Thoracic aorta (tissue), 2 donors: ENCODE measurements around the gene FANCE. TPM values are rescaled to one million over a fixed set of nuclear protein-coding genes. Genes with fewer than 3 reads are reported as not detected.

ENCODE experiments used
- ATAC-seq: fragments of 150-250 bp; one replicate; pipeline ENCODE4 v1.8.0; 2017; ENCODE audit warnings: low read depth; ENCODE audit not compliant: insufficient number of reproducible peaks, low FRiP score
- DNase-seq: peaks from one replicate; pipeline ENCODE4 v3.0.0-alpha.2; 2020; ENCODE audit warnings: low spot score
- H3K27ac ChIP-seq, 2 donors: fragments of 200-600 bp; sonication (generic); 1 replicate in 1 of 2; 2 replicates in 1 of 2; pipeline ENCODE4 v1.5.1; 2016; ENCODE audit warnings: mild to moderate bottlenecking in 2 of 2, moderate library complexity in 2 of 2
- H3K27me3 ChIP-seq: fragments of 200-600 bp; sonication (generic); replicated peaks from 2 replicates; pipeline ENCODE4 v1.6.0; 2016; ENCODE audit warnings: mild to moderate bottlenecking; ENCODE audit not compliant: insufficient read depth
- H3K36me3 ChIP-seq: fragments of 200-600 bp; sonication (generic); one replicate; pipeline ENCODE4 v1.5.1; 2016
- H3K4me1 ChIP-seq, 2 donors: fragments of 200-600 bp; sonication (generic); 1 replicate in 1 of 2; 2 replicates in 1 of 2; pipeline versions ENCODE4 v1.5.1 to v1.6.0; 2016; ENCODE audit warnings: low read depth in 2 of 2, mild to moderate bottlenecking in 1 of 2; ENCODE audit not compliant: control insufficient read depth in 1 of 2
- H3K4me3 ChIP-seq: fragments of 200-600 bp; sonication (generic); 2 replicates; pipeline ENCODE4 v1.5.1; 2016; ENCODE audit warnings: mild to moderate bottlenecking
- H3K9me3 ChIP-seq: fragments of 200-600 bp; sonication (generic); 2 replicates; pipeline ENCODE4 v1.5.1; 2016
- total RNA-seq, 2 donors: library from RNA; depleted of rRNA; stranded (reverse); fragments of >200 nt; gene quantifications; one replicate each; pipeline versions ENCODE4 v1.1.0 to v1.2.3, GENCODE V29; 2016
- TF ChIP-seq, protein P1 (sequence below): fragments of 200-600 bp; sonication (generic); IDR thresholded peaks from one replicate; pipeline ENCODE4 v1.5.1; 2019; ENCODE audit warnings: antibody characterized with exemption

The FANCE gene
- total RNA-seq, 2 donors from 2014 or later: 3.1 to 6.2 TPM

DNA sequence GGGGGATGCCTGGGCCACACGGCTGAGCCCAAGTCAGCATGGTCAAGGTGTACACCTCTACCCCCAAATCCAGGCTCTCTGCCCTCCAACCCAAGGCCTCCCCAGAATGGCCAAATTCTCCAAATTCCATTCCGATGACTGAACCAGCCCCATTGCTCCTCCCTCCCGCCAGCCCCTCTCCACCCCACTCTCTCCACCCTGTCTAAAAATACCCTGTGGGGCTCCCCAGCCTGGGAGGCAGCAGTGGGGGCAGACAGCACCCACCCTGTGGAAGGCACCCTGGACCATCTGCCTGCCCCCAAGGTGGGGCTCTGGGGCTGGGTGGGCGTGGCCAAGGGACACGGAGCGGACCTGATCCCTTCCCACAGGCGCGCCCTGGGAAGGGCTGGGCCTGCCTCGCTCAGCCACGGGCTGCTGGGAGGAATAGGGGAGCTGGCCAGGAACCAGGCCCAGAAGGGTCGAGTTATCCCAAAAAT lies 33.3 kb downstream of the FANCE start:
- Histone ChIP-seq H3K9me3 (no peaks in the 10 kb centered on the region), H3K4me3 (peak overlapping the region; percentile 33), H3K4me1 (peaks cover 46 to 59% of the 10 kb centered on the region in 2 donors), H3K27me3 (no peaks in the 10 kb centered on the region), H3K36me3 (peaks cover 19% of the 10 kb centered on the region), H3K27ac (peak overlapping the region; percentile 96 to 99)
- TF ChIP-seq, protein P1, sequence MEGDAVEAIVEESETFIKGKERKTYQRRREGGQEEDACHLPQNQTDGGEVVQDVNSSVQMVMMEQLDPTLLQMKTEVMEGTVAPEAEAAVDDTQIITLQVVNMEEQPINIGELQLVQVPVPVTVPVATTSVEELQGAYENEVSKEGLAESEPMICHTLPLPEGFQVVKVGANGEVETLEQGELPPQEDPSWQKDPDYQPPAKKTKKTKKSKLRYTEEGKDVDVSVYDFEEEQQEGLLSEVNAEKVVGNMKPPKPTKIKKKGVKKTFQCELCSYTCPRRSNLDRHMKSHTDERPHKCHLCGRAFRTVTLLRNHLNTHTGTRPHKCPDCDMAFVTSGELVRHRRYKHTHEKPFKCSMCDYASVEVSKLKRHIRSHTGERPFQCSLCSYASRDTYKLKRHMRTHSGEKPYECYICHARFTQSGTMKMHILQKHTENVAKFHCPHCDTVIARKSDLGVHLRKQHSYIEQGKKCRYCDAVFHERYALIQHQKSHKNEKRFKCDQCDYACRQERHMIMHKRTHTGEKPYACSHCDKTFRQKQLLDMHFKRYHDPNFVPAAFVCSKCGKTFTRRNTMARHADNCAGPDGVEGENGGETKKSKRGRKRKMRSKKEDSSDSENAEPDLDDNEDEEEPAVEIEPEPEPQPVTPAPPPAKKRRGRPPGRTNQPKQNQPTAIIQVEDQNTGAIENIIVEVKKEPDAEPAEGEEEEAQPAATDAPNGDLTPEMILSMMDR: no peak
- ATAC-seq: no peak
- DNase-seq: no peak

DNA sequence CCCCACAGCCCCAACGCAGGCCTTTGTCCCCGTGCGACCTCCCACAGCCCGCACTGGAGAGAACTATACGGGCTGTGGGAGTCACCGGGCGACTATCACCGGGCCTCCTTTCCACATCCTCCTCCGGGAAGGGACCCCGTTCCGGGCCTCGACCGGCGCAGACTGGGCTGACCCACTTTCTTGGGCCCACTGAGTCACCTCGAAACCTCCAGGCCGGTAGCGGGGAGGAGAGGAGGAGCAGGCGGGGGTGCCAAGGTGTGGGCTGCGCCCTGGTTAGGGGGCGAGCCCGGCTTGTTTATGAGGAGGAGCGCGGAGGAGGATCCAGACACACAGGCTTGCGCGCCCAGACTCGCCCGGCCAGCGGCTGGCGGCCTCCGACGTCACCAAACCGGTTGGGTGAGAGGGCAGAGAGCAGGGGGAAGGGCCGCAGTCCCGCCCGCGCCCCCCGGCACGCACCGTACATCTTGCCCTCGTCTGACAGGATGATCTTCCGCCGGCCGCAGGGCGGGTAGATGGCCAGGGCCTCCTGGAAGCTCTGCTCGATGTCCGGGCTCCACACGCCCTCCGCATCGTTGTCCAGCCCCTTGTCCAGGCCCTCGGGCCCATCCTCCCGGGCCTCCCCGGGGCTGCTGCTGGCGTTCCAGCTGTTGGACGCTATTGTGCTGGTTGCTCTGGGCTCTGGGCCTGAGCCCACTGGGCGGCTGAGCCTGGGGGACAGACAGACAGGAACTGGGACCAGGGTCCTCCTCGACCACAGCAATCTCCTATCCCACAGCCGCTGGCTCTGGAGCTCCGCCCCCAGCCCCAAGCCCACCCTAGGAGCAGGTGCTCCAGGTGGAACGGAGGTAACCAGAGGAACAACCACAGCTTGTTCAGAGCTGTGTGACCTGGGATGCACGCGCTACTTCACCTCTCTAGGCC lies 34.1 kb downstream of the FANCE start:
- Histone ChIP-seq H3K9me3 (no peaks in the 10 kb centered on the region), H3K27ac (peak overlapping the region; percentile 96 to 99), H3K27me3 (no peaks in the 10 kb centered on the region), H3K4me1 (peaks cover 54 to 68% of the 10 kb centered on the region in 2 donors), H3K36me3 (peaks cover 19% of the 10 kb centered on the region), H3K4me3 (peak overlapping the region; percentile 33)
- DNase-seq (no peak), ATAC-seq (no peak)
- TF ChIP-seq, protein P1: no peak

DNA sequence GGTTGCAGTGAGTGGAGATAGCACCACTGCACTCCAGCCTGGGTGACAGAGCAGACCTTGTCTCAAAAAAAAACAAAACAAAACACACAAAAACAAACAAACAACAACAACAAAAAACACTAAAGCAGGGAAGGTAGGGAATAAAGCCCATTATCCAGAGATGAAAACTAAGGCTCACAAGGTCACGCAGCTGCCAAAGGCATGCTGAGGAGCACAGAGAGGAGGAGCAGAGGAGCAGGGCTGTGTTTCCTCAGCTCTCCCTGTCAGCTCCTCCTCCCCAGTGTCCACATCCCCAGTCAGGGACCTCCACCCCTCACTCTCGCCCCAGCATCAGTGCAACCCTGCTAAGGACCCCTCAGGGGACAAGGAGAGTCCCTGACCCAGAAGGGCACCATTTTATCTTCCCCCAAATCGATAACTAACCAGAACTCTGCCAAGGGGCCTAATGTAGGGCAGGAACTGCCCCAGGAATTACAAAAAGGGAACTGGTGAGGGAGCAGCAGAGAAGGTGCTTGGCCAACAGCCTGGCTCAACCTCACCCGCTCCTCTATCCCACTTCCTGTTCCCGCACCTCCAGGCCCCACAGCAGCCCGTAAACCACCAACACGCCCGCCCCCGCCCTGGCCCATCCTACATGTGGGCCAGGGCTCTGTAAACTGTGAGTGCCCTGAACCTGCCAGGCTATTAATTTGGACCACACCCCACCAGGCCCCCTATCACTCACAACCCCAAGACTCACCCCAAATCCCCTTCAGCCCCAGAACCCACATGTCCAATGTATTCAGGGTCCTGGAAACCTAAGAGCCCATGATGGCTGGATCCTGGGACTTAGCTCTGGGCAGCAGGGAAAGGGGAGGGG lies 35.7 kb downstream of the FANCE start:
- Histone ChIP-seq H3K27ac (peak overlapping the region; percentile 96 to 99), H3K4me1 (peaks cover 68 to 84% of the 10 kb centered on the region in 2 donors)
- TF ChIP-seq, protein P1: no peak

GRCh38 chr6:35488517-35488862 lies 36.4 kb downstream of the FANCE start:
- Histone ChIP-seq H3K4me1 (peaks cover 73 to 90% of the 10 kb centered on the region in 2 donors), H3K9me3 (no peaks in the 10 kb centered on the region), H3K27ac (peak overlapping the region; percentile 96 to 99), H3K36me3 (peaks cover 11% of the 10 kb centered on the region), H3K4me3 (peak overlapping the region; percentile 36), H3K27me3 (no peaks in the 10 kb centered on the region)
- DNase-seq (no peak), ATAC-seq (no peak)
- TF ChIP-seq, protein P1: no peak

More for the DNA sequence above, 35.7 kb downstream of the FANCE start:
- ATAC-seq (peak; percentile 2), DNase-seq (no peak)
- Histone ChIP-seq H3K36me3 (peaks cover 14% of the 10 kb centered on the region), H3K4me3 (peak overlapping the region; percentile 36), H3K9me3 (no peaks in the 10 kb centered on the region), H3K27me3 (no peaks in the 10 kb centered on the region)

DNA sequence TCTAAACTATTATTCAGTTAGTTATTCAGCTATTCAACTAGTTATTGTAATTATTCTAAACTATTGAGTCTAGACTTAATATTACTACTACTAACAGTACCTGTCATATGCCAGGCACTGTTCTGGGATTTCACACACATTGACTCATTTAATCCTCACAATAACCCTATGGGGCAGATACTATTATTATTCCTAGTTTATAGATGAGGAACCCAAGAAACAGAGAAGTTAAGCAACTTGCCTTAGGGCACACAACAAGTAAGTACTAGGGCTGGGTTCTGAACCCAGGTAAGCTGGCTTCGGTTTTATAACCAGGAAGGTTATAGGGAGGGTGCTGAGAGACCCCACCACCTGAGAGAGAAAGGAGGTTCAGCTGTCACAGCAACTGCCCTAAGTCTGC lies 36.9 kb downstream of the FANCE start:
- ATAC-seq: no peak
- H3K4me1 ChIP-seq: peaks cover 79 to 96% of the 10 kb centered on the region in 2 donors
- no peak for DNase-seq
- H3K36me3 ChIP-seq: peaks cover 9% of the 10 kb centered on the region
- H3K9me3 ChIP-seq: no peaks in the 10 kb centered on the region
- TF ChIP-seq, protein P1: no peak
- no peak overlapping the region for H3K4me3 ChIP-seq
- H3K27me3 ChIP-seq: no peaks in the 10 kb centered on the region
- H3K27ac ChIP-seq: peak overlapping the region; percentile 96 to 99
